DMS79 (cell line): ENCODE measurements around the gene NUP85.
A peak's percentile ranks its signal among the peaks of the same experiment; 100 is the strongest.
"Not testable (repeated sequence)": the region's sequence is repeated elsewhere in the genome, so short reads cannot be mapped to it uniquely, and the experiment has no call there.

Experiments
- DNase-seq: peaks from one replicate; lab custom pipeline; 2025; lab: John Stamatoyannopoulos, UW

Gene NUP85, protein sequence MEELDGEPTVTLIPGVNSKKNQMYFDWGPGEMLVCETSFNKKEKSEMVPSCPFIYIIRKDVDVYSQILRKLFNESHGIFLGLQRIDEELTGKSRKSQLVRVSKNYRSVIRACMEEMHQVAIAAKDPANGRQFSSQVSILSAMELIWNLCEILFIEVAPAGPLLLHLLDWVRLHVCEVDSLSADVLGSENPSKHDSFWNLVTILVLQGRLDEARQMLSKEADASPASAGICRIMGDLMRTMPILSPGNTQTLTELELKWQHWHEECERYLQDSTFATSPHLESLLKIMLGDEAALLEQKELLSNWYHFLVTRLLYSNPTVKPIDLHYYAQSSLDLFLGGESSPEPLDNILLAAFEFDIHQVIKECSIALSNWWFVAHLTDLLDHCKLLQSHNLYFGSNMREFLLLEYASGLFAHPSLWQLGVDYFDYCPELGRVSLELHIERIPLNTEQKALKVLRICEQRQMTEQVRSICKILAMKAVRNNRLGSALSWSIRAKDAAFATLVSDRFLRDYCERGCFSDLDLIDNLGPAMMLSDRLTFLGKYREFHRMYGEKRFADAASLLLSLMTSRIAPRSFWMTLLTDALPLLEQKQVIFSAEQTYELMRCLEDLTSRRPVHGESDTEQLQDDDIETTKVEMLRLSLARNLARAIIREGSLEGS

DNA sequence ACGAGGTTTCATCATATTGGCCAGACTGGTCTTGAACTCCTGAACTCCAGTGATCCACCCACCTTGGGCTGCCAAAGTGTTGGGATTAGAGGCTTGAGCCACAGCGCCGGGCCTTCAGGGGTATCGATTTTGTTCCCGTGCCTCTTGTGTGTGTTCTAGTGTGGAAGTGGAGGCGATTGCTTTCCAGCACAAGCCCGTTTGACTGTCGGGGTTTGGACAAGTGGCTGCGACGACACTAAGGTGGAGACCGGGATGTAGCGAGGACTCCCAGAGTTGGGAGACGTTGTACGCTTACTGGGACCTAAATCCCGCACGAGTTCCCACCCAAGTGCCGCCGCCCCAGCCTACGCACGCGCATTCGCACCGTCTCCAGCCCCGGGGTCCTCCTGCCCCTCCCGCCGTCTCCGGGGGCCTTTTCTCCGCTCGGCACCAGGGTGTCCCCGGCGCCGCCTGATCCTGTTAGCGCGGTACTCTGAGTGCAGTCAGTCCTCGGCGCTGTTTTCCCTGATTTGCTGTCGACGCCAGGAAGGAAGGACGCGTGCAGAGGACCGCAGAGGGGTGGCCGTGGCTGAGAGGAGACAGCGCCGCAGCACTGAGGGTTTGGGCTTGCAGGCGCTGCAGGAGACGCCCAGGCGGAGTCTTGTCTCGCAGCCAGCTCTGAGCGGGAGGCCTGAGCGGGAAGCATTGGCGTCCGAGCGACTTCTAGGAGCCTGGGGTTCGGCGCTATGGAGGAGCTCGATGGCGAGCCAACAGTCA, at the start of gene NUP85:
Gene NUP85 (plus strand): TSS at position 643 of the 756 bp plus-strand sequence. CDS start 83 bp downstream, at position 726.
- DNase-seq, result peak; percentile 81

DNA sequence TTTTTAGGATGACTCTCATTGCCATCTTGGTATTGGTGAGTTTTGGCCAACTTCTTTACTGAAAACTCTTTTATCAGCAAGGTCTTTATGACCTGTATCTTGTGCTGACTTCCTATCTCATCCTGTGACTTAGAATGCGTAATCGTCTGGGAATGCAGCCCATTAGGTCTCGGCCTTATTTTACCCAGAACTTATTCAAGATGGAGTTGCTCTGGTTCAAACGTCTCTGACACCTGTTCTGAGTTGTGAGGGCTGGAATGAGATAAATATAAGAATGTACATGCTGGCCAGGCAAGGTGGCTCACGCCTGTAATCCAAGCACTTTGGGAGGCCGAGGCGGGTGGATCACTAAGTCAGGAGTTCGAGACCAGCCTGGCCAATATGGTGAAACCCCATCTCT, 47.0 kb upstream of the NUP85 start:
- not testable (repeated sequence) for DNase-seq

DNA sequence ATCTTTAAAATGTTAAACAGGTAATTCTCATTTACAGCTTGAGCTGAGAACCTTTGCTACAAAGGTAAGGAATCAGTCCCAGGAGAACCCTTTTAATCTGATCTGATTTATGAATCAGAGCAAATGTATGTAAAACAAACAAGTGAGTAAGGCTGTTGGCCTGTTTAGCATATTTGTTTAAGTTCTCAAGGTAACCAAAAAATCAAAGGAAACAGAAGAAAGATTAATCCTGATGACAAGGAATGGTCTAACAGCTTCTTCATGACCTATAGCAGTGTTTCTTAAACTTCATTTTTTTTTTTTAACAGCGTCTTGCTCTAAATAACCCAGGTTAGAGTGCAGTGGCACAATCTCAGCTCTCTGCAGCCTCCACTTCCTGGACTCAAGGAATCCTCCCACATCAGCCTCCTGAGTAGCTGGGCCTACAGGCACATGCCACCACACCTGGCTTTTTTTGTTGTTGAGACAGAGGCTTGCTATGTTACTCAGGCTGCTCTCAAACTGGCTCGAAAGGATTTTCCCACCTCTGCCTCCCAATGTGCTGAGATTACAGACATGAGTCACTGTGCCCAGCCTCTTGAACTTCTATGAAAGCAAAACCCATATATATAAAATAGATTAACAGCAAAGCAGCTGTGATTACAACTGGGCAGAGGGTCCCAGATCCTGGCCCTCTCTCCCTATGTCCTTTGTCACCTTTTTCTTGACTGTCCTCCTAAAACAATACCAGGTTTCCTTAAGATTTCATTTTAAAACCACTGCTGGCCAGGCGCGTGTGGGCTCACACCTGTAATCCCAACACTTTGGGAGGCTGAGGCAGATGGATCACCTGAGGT, 46.1 kb upstream of the NUP85 start:
- no peak for DNase-seq

GRCh38 chr17:75160211-75160610, 45.3 kb upstream of the NUP85 start:
- no peak for DNase-seq

- no peak for DNase-seq
These were observed 42.4 kb upstream of the NUP85 start for GRCh38 chr17:75163074-75163473.

DNA sequence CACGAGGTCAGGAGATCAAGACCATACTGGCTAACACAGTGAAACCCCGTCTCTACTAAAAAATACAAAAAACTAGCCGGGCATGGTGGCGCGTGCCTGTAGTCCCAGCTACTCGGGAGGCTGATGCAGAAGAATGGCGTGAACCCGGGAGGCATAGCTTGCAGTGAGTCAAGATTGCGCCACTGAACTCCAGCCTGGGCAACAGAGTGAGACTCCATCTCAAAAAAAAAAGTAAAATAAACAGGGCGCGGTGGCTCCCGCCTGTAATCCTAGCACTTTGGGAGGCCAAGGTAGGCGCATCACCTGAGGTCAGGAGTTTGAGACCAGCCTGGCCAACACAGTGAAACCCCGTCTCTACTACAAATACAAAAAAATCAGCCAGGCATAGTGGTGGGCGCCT, 40.9 kb upstream of the NUP85 start:
- not testable (repeated sequence) for DNase-seq

DNA sequence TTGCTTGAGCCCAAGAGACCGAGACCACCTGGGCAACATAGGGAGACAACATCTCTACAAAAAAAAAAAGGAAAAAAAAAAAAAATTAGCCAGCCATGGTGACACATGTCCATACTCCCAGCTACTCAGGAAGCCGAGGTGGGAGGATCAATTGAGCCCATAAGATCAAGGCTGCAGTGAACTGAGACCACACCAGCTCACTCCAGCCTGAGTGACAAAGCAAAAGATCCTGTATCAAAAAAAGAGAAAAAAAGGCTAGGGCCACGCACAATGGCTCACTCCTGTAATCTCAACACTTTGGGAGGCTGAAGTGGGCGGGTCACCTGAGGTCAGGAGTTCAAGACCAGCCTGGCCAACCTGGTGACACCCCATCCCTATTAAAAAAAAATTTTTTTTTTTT, 36.5 kb upstream of the NUP85 start:
- DNase-seq, result no peak

DNA sequence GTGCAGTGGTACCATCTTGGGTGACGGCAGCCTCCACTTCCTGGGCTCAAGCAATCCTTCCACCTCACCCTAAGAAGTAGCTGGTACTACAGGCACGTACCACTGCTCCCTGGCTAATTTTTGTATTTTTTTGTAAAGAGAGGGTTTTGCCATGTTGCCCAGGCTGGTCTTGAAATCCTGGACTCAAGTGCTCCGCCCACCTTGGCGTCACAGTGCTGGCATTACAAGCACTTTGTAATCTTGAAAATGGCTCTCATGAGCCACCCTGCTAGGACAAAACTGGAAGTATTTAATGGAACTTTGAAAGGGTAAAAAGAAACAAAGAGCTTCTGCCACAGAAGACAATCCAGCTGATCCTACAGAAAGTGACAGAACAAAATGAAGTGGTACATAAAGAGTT, 32.0 kb upstream of the NUP85 start:
- no peak for DNase-seq

DNA sequence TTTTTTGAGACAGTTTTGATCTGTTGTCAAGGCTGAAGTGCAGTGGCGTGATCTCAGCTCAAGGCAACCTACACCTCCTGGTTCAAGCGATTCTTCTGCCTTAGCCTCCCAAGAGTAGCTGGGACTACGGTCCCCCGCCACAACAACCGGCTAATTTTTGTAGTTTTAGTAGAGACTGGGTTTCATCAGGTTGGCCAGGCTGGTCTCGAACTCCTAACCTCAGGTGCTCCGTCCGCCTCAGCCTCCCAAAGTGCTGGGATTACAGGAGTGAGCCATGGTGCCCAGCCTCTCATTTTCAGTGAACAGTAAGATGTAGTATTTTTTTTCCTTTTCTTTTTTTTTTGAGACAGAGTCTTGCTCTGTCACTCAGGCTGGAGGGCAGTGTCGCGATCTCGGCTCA, 30.5 kb upstream of the NUP85 start:
- DNase-seq, result no peak

DNA sequence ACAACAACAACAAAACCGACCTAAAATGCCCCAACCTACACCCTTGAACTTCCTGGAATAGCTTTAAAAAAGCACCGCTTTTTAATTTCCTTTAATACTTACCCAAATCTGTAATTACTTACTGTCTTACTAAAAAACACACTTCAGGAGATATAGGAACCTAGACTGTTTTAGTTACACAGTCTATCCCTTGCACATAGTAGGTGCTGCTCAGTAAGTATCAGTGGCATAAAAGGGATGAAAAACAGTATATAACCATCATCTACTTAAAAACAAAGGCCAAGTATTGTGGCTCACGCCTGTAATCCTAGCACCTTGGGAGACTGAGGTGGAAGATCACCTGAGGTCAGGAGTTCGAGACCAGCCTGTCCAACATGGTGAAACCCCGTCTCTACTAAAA, 28.9 kb upstream of the NUP85 start:
- no peak for DNase-seq

DNA sequence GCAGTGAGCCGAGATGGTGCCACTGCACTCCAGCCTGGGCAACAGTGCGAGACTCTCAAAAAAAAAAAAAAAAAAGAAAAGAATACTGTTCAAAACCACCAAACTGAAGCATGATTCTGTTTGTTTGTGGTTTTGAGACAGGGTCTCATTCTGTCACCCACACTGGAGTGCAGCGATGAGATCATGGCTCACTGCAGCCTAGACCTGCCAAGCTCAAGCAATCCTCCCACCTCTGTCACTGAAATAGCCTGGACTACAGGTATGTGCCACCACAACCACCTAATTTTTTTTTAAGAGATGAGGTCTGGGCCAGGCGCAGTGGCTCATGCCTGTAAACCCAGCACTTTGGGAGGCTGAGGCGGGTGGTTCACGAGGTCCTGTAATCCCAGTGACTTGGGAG, 27.0 kb upstream of the NUP85 start:
- DNase-seq, result no peak

GRCh38 chr17:75181110-75181509, 24.4 kb upstream of the NUP85 start:
- DNase-seq, result no peak

GRCh38 chr17:75181608-75182318, 23.7 kb upstream of the NUP85 start:
- DNase-seq, result no peak

DNA sequence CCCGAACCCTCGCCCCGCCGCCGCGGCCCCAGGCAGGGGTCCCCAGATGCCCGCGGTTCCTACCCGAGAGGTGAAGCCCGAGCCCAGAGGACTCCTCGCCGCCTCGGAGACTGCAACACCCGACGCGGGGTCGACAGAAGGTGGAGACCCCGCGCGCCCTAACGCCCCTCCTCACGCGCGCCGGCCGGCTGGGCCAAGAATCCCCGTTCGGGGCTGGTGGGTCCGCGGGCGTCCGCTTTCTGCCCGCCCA, 23.2 kb upstream of the NUP85 start:
- DNase-seq, result no peak

DNA sequence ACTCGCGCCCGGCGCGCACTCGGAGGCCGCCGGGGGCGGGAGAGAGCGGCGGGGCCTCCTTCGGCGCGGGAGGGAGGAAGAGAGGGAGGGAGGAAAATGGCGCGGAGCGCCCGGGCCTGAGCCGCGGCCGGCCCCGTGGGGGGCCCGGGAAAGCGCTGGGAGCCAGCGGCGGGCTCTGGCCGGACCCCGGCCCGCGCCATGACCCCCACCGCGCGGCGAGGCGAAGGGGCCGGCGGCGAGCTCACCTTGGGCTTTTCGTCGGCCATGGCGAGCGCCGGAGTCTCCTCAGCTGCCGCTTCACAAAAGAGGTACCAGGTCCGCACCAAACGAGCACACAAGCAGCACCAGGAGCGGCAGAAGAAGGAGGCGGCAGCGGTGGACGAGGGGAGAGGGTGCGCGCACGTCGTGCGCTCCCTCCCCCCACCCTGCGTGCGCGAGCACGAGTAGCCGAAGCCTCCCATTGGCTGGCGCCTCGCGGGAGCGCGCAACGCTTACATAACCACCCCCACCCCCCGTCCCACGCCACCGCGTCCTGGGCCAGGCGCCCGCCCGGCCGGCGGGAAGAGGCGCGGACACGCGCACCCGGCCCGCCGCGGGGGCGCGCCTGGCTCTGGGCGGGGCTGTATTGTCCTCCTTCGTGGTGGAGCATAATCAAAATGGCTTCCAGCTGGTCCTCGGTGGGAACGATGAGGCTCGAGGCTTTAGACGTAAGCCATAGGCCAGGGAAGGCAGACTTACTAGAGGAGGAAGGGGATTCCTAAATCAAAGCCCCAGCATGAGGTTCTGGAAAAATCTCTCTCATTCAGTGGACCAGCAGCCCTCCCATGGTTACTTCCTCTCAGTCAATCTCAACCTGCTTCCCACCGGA, 22.7 kb upstream of the NUP85 start, which contains the start of gene SUMO2:
Gene SUMO2 (minus strand): TSS at position 391 of the 868 bp plus-strand sequence. CDS start 125 bp downstream, at position 266.
- peak; percentile 65 for DNase-seq

- no peak for DNase-seq
These were observed 21.2 kb upstream of the NUP85 start for GRCh38 chr17:75183999-75184884.

DNA sequence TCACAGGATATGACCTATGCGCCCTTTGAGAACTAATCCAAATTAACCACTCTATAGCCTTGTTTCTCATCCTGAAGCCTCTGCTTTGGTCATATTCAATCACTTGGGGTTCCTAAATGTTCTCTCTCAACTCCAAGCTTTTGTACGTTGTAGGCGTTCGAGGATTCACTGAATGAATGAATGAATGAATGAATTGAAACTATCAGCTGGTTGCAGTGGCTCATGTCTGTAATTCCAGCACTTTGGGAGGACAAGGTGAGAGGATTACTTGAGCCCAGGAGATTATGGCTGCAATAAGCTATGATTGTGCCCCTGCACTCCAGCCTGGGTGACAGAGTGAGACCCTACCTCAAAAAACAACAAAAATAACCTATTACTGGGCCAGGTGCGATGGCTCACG, 16.9 kb upstream of the NUP85 start:
- DNase-seq, result no peak

- DNase-seq, result no peak
These were observed 13.9 kb upstream of the NUP85 start for GRCh38 chr17:75191584-75191983.

- no peak for DNase-seq
These were observed 10.6 kb upstream of the NUP85 start for GRCh38 chr17:75194879-75195278.
